Activated CD8-positive, alpha-beta T cell treated with anti-CD3 and anti-CD28 coated beads, Interleukin-2, amount 10 ng/mL, durations not matched to agents 7 days and 5 days (primary cell): Measurements from ENCODE around the gene KCNF1. TPM values are rescaled to one million over a fixed set of nuclear protein-coding genes. Genes with fewer than 3 reads are reported as not detected.

Experiments
- ATAC-seq: fragments of 150-1000 bp; cut with Tn5 transposase; one replicate; pipeline ENCODE4 v1.10.0; 2021; ENCODE audit warnings: moderate library complexity
- CTCF ChIA-PET: fragments of 350-600 bp; sonication (Branson Sonifier 250); formaldehyde crosslinking; loops from one replicate; lab custom pipeline; 2021; ENCODE audit warnings: antibody characterized with exemption; lab: Charles Lee
- POLR2A ChIA-PET: fragments of 350-600 bp; sonication (Branson Sonifier 250); formaldehyde crosslinking; loops from one replicate; lab custom pipeline; 2021; ENCODE audit warnings: antibody characterized with exemption; lab: Charles Lee
- DNase-seq: peaks from one replicate; pipeline ENCODE4 v3.0.0-alpha.2; 2020
- H3K27ac Mint-ChIP-seq: one replicate; pipeline ENCODE4 v1.8.0; 2021; ENCODE audit warnings: mild to moderate bottlenecking, mixed read lengths
- H3K27me3 Mint-ChIP-seq: one replicate; pipeline ENCODE4 v1.8.0; 2021; ENCODE audit warnings: low read depth, mixed read lengths
- H3K36me3 Mint-ChIP-seq: one replicate; pipeline ENCODE4 v1.8.0; 2021; ENCODE audit warnings: low read depth, mixed read lengths
- H3K4me1 Mint-ChIP-seq: one replicate; pipeline ENCODE4 v1.8.0; 2021; ENCODE audit warnings: low read depth, mixed read lengths
- H3K4me3 Mint-ChIP-seq: one replicate; pipeline ENCODE4 v1.8.0; 2021; ENCODE audit warnings: mild to moderate bottlenecking, mixed read lengths
- H3K9me3 Mint-ChIP-seq: one replicate; pipeline ENCODE4 v1.8.0; 2022; ENCODE audit warnings: mixed read lengths; ENCODE audit not compliant: insufficient read depth
- total RNA-seq, 2 experiments: library from RNA; stranded (reverse); gene quantifications; one replicate each; pipeline ENCODE4 v1.2.3, GENCODE V29; 2021

Gene KCNF1
- total RNA-seq, 2 experiments from 2014 or later: not detected

DNA sequence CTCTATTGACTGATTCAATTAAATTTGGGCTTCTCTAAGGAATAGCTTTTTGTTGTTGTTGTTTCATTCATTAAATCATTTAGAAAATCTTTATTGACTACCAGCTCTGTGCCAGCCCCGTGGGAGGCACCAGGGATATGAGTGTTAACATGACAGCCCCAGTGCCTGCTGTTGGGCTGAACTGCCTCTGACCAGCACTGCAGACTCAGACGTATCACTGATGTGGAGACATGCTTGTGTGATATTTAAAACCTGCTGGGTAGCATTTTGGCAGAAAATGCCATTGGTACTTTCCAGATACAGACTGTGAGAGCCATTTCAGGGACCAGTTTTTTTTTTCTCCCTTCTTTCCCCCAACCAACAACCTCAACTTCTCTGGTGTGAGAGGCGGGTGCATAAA is 38.6 kb upstream of the KCNF1 start:
- H3K4me1 Mint-ChIP-seq: no peaks in the 10 kb centered on the region

GRCh38 chr2:10873790-10874437 is 37.8 kb upstream of the KCNF1 start:
- peaks cover 26% of the 10 kb centered on the region for H3K27me3 Mint-ChIP-seq
- no peaks in the 10 kb centered on the region for H3K9me3 Mint-ChIP-seq
- ChIA-PET CTCF (no interaction called here), POLR2A (no interaction called here)
- ATAC-seq (no peak), DNase-seq (no peak)
- no peak overlapping the region for H3K4me3 Mint-ChIP-seq
- no peak overlapping the region for H3K27ac Mint-ChIP-seq
- no peaks in the 10 kb centered on the region for H3K36me3 Mint-ChIP-seq
- H3K4me1 Mint-ChIP-seq: no peaks in the 10 kb centered on the region

More for the DNA sequence above, 38.6 kb upstream of the KCNF1 start:
- H3K27ac Mint-ChIP-seq: no peak overlapping the region
- no peak for ATAC-seq
- H3K36me3 Mint-ChIP-seq: no peaks in the 10 kb centered on the region
- POLR2A ChIA-PET: no interaction called here
- DNase-seq: no peak
- no peak overlapping the region for H3K4me3 Mint-ChIP-seq
- peaks cover 27% of the 10 kb centered on the region for H3K27me3 Mint-ChIP-seq
- CTCF ChIA-PET: no interaction called here
- no peaks in the 10 kb centered on the region for H3K9me3 Mint-ChIP-seq

DNA sequence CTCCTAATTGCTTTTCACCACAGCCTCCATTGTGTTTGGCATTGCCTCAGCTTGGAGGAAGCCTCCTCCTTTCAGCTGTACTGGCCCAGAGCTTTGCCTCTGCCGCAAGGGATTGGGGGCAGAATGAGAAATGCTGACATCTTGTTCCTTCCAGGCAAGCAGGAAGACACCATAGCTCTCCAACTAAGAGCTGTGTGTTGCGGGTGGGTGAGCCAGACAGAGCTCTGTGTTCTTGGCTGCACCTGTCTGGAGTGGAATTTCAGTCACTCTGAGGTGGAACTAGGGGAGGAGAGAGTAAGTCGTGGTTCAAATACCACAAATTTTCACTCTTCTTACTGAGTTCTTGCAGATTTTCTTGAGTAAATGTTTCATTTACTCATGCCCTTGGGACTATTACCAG is 36.6 kb upstream of the KCNF1 start:
- Mint-ChIP-seq H3K27me3 (peaks cover 23% of the 10 kb centered on the region), H3K27ac (no peak overlapping the region), H3K4me3 (no peak overlapping the region), H3K9me3 (no peaks in the 10 kb centered on the region), H3K4me1 (no peaks in the 10 kb centered on the region), H3K36me3 (no peaks in the 10 kb centered on the region)
- ChIA-PET POLR2A (interaction anchor here (1.1 kb wide), 1 partner anchor 11 kb away, joined by 3 read pairs; no protein-coding TSS in a partner anchor), CTCF (interaction anchor here (1.2 kb wide), 1 partner anchor 40 kb away, joined by 3 read pairs; no protein-coding TSS in a partner anchor)
- DNase-seq (no peak), ATAC-seq (no peak)

- H3K36me3 Mint-ChIP-seq: no peaks in the 10 kb centered on the region
- no peak overlapping the region for H3K27ac Mint-ChIP-seq
- DNase-seq (no peak), ATAC-seq (no peak)
- H3K4me3 Mint-ChIP-seq: no peak overlapping the region
- no peaks in the 10 kb centered on the region for H3K4me1 Mint-ChIP-seq
- H3K9me3 Mint-ChIP-seq: no peaks in the 10 kb centered on the region
- CTCF ChIA-PET: no interaction called here
- POLR2A ChIA-PET: no interaction called here
- peaks cover 23% of the 10 kb centered on the region for H3K27me3 Mint-ChIP-seq
Observed at GRCh38 chr2:10876394-10876793, 35.3 kb upstream of the KCNF1 start.

DNA sequence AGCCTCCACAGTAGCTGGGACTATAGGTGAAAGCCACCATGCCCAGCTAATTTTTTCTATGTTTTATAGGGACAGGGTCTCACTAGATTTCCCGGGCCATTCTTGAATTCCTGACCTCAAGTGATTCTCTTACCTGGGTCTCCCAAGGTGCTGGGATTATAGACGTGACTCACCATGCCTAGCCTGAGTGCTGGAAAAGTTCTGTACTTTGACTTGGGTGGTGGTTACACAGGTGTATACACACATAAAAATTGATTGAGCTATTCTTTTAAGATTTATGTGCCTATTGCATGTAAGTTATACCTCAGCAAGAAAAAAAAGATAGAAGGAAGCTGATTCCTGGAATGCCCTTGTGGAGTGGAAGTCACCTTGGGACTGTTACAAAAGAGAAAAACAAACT is 34.8 kb upstream of the KCNF1 start:
- H3K4me3 Mint-ChIP-seq: no peak overlapping the region
- CTCF ChIA-PET: no interaction called here
- ATAC-seq: no peak
- H3K27ac Mint-ChIP-seq: no peak overlapping the region
- H3K27me3 Mint-ChIP-seq: peaks cover 22% of the 10 kb centered on the region
- no peaks in the 10 kb centered on the region for H3K36me3 Mint-ChIP-seq
- H3K9me3 Mint-ChIP-seq: no peaks in the 10 kb centered on the region
- POLR2A ChIA-PET: no interaction called here
- no peaks in the 10 kb centered on the region for H3K4me1 Mint-ChIP-seq
- no peak for DNase-seq

- Mint-ChIP-seq H3K27ac (no peak overlapping the region), H3K27me3 (peaks cover 18% of the 10 kb centered on the region), H3K4me3 (no peak overlapping the region), H3K9me3 (no peaks in the 10 kb centered on the region), H3K36me3 (no peaks in the 10 kb centered on the region), H3K4me1 (no peaks in the 10 kb centered on the region)
- no peak for DNase-seq
- CTCF ChIA-PET: no interaction called here
- no peak for ATAC-seq
- POLR2A ChIA-PET: no interaction called here
Observed at GRCh38 chr2:10877651-10878111, 34.1 kb upstream of the KCNF1 start.

DNA sequence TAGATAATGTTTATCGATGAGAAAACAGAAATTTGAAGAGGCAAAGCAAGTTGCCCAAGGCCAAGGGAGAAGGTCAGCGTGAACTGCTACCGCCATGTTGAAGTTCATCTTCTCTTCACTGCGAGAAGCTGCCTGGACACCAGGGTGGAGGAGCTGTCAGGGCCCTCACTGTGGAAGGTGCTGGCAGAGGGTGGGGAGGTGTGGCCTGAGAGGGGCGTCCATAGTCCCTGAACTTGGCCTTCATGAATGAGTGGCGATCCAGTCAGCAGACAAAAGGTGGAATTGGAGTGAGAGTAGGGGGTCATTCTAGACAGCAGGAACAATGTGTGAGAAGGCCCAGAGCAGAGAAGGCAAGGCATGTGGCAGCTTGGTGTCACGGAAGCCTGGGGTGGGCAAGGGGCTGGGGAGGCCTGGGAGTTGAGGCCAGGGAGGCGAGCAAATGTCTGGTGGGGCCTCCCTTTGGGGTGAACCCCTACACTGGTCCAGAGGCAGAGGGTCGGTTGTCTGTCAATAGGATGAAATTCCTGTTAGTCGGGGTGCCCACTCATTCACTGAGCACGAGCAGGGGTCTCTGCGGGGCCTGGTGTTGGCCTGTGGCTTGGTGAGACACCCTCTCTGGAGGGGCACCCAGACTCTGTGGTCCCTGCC is 33.3 kb upstream of the KCNF1 start:
- Mint-ChIP-seq H3K4me3 (no peak overlapping the region), H3K4me1 (no peaks in the 10 kb centered on the region), H3K27ac (no peak overlapping the region), H3K36me3 (no peaks in the 10 kb centered on the region), H3K9me3 (no peaks in the 10 kb centered on the region), H3K27me3 (peaks cover 18% of the 10 kb centered on the region)
- ChIA-PET CTCF (no interaction called here), POLR2A (no interaction called here)
- no peak for DNase-seq
- ATAC-seq: no peak

GRCh38 chr2:10879159-10879558 is 32.6 kb upstream of the KCNF1 start:
- Mint-ChIP-seq H3K4me1 (no peaks in the 10 kb centered on the region), H3K36me3 (no peaks in the 10 kb centered on the region), H3K9me3 (no peaks in the 10 kb centered on the region), H3K4me3 (no peak overlapping the region), H3K27ac (no peak overlapping the region), H3K27me3 (peaks cover 15% of the 10 kb centered on the region)
- ChIA-PET CTCF (no interaction called here), POLR2A (no interaction called here)
- ATAC-seq (no peak), DNase-seq (no peak)

DNA sequence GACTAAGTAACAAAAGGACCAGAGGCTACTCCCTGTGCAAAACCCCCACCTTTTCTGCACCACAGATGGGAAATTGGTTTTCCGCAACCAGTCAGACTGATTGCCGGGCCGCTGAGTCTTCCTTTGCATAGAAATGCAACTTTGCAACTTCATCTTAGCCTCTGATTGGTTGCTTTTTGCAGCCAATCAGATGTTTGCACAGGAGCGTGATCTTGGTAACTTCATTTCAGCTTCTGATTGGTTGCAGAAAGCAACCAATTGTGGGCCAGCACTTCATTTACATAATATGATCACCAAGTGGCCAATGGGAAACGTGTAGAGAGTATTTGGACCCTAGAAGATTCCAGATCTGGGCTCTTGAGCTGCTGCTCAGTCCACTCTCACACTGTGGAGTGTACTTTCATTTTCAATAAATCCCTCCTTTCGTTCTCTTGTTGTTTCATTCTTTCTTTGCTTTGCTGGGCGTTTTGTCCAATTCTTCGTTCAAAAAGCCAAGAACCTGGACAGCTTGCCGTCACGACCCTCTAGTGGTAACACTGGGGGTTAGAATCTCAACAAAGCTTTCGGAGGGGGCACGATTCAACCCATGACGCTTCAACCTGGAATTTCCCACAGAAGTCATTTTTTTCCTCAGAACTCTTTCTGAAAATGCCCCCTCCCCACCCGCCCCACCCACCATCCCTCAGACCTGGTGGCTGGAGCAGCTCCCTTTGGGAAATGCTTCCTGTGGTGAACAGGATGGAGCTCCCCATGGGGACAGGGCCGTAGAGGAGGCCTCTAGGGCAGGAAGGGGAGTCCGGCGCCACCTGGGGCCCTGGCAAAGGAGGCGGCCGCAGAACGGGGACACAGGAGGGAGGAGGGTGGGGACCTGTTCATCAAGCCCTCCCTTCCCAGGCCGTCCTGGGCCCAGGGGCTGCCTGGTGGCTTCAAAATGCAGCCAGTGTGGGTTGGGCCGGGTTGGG is 31.8 kb upstream of the KCNF1 start:
- POLR2A ChIA-PET: no interaction called here
- peaks cover 10% of the 10 kb centered on the region for H3K27me3 Mint-ChIP-seq
- no peaks in the 10 kb centered on the region for H3K9me3 Mint-ChIP-seq
- no peak for ATAC-seq
- H3K27ac Mint-ChIP-seq: no peak overlapping the region
- CTCF ChIA-PET: no interaction called here
- no peak for DNase-seq
- no peaks in the 10 kb centered on the region for H3K4me1 Mint-ChIP-seq
- no peak overlapping the region for H3K4me3 Mint-ChIP-seq
- no peaks in the 10 kb centered on the region for H3K36me3 Mint-ChIP-seq

DNA sequence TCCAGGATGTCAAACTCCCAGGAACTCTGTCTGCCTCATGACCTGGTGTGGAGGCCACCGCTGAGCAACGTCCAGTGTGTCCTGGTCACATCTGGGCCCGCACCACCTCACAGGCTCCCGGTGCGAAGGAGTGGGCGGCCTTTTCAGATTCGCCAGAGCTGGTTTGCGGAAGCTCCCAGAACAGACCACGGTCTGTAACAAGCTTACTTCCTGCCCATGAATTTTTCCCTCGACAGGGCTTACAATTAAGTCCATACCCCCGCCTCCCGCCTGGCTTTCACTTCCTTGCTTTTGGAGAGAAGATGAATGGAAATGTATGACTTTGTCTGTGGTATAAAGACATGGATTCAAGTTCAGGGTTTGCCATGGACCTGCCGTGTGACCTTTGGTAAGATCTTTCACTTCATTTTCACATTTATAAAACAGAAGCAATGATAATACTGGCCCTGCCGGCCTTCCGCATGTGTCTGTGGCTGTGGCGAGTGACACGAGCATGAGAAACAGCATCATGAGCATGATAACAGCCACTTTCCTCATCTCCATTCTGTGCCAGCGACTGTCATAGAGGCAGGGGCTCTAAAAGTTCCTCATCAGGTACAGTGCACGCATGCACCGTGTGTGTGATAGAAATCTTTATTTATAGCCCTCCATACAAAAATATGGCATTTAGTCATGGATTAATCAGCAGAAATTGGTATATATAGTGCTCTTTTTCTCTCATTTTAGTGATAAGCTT is 31.0 kb upstream of the KCNF1 start:
- DNase-seq (no peak), ATAC-seq (no peak)
- H3K36me3 Mint-ChIP-seq: no peaks in the 10 kb centered on the region
- no peak overlapping the region for H3K27ac Mint-ChIP-seq
- H3K9me3 Mint-ChIP-seq: no peaks in the 10 kb centered on the region
- POLR2A ChIA-PET: no interaction called here
- no peak overlapping the region for H3K4me3 Mint-ChIP-seq
- peaks cover 11% of the 10 kb centered on the region for H3K27me3 Mint-ChIP-seq
- CTCF ChIA-PET: no interaction called here
- H3K4me1 Mint-ChIP-seq: no peaks in the 10 kb centered on the region

DNA sequence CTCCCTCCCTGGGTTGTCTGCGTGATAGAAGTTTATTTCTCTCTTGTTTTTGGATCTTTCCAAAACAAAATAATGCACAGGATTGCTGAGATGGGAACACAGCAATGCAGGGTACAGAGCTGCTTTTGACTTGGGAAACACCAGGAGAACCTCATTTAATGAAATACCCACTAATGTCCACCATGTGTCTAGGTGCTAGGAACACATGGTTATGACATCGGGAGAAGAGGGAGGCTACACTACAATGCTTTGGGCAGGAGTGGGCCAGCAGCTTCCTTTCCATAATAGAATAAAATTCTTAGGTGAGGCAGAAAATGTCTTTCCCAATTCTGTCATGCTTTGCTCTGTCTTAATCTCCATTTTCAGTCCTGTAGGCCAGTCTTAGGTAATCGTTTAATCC is 29.2 kb upstream of the KCNF1 start:
- Mint-ChIP-seq H3K27me3 (peaks cover 9% of the 10 kb centered on the region), H3K9me3 (no peaks in the 10 kb centered on the region), H3K27ac (no peak overlapping the region), H3K4me1 (no peaks in the 10 kb centered on the region), H3K4me3 (no peak overlapping the region), H3K36me3 (no peaks in the 10 kb centered on the region)
- DNase-seq (no peak), ATAC-seq (no peak)
- CTCF ChIA-PET: no interaction called here
- POLR2A ChIA-PET: no interaction called here
